ENCODE measurements around the gene CCDC6.
"Not testable (repeated sequence)": the region's sequence is repeated elsewhere in the genome, so short reads cannot be mapped to it uniquely, and the experiment has no call there.

The CCDC6 gene

GRCh38 chr10:59803714-59804113, 102.6 kb downstream of the CCDC6 start:
- intact Hi-C loops (cut with DNase I; ENCODE audit: low total_unique reads) = loop anchor here (10.0 kb wide), 1 partner anchor 169 kb away; no protein-coding TSS in a partner anchor
- peaks cover 0 to 33% (median 6%) of the 10 kb centered on the region in 4 donors for H3K4me1 ChIP-seq
- DNase-seq = no peak
- no peak for TF ChIP-seq CTCF (IDR thresholded peaks at IDR 0.05)
- H3K27ac ChIP-seq = no peak overlapping the region
- H3K4me3 ChIP-seq = no peak overlapping the region
- peaks cover 50 to 64% (median 52%) of the 10 kb centered on the region in 3 donors for H3K36me3 ChIP-seq
- H3K27me3 ChIP-seq = no peaks in the 10 kb centered on the region
- no peaks in the 10 kb centered on the region for H3K9me3 ChIP-seq

- no peak for TF ChIP-seq CTCF (IDR thresholded peaks at IDR 0.05)
- Histone ChIP-seq H3K4me3 (no peak overlapping the region), H3K27me3 (no peaks in the 10 kb centered on the region), H3K36me3 (peaks cover 44 to 59% (median 48%) of the 10 kb centered on the region in 3 donors), H3K9me3 (no peaks in the 10 kb centered on the region), H3K27ac (no peak overlapping the region), H3K4me1 (peaks cover 0 to 15% (median 3%) of the 10 kb centered on the region in 4 donors)
- no peak for DNase-seq
- intact Hi-C loops (cut with DNase I; ENCODE audit: low total_unique reads) = loop anchor here (10.0 kb wide), 1 partner anchor 166 kb away; no protein-coding TSS in a partner anchor
These were observed 105.2 kb downstream of the CCDC6 start for GRCh38 chr10:59801171-59801570.

GRCh38 chr10:59799421-59799820, 106.9 kb downstream of the CCDC6 start:
- H3K4me1 ChIP-seq = peaks cover 0 to 15% (median 3%) of the 10 kb centered on the region in 4 donors
- intact Hi-C loops (cut with DNase I; ENCODE audit: low total_unique reads) = no loop called here

GRCh38 chr10:59793919-59794318, 112.4 kb downstream of the CCDC6 start:
- Histone ChIP-seq H3K4me1 (peaks cover 0 to under 1% (median 0%) of the 10 kb centered on the region in 4 donors), H3K9me3 (no peaks in the 10 kb centered on the region), H3K4me3 (no peak overlapping the region), H3K27me3 (no peaks in the 10 kb centered on the region), H3K27ac (no peak overlapping the region), H3K36me3 (peaks cover 53 to 69% (median 56%) of the 10 kb centered on the region in 3 donors)
- intact Hi-C loops (cut with DNase I; ENCODE audit: low total_unique reads) = no loop called here
- no peak for DNase-seq
- no peak for TF ChIP-seq CTCF (IDR thresholded peaks at IDR 0.05)

More at GRCh38 chr10:59799421-59799820, 106.9 kb downstream of the CCDC6 start:
- no peak overlapping the region for H3K4me3 ChIP-seq
- peaks cover 36 to 56% (median 43%) of the 10 kb centered on the region in 3 donors for H3K36me3 ChIP-seq
- no peaks in the 10 kb centered on the region for H3K9me3 ChIP-seq
- H3K27ac ChIP-seq = no peak overlapping the region
- TF ChIP-seq CTCF (IDR thresholded peaks at IDR 0.05) = no peak
- H3K27me3 ChIP-seq = no peaks in the 10 kb centered on the region
- DNase-seq = no peak

- intact Hi-C loops (cut with DNase I; ENCODE audit: low total_unique reads) = no loop called here
- Histone ChIP-seq H3K4me3 (no peak overlapping the region), H3K9me3 (no peaks in the 10 kb centered on the region), H3K4me1 (no peaks in the 10 kb centered on the region), H3K27ac (no peak overlapping the region), H3K27me3 (no peaks in the 10 kb centered on the region), H3K36me3 (peaks cover 56 to 77% (median 57%) of the 10 kb centered on the region in 3 donors)
- TF ChIP-seq CTCF (IDR thresholded peaks at IDR 0.05) = no peak
- no peak for DNase-seq
These were observed 113.5 kb downstream of the CCDC6 start for GRCh38 chr10:59792812-59793211.

- TF ChIP-seq CTCF (IDR thresholded peaks at IDR 0.05) = no peak
- intact Hi-C loops (cut with DNase I; ENCODE audit: low total_unique reads) = no loop called here
These were observed 114.8 kb downstream of the CCDC6 start for GRCh38 chr10:59791601-59792000.

GRCh38 chr10:59790080-59790479, 116.3 kb downstream of the CCDC6 start:
- H3K36me3 ChIP-seq = peaks cover 40 to 59% (median 41%) of the 10 kb centered on the region in 3 donors
- H3K4me3 ChIP-seq; H3K9me3 ChIP-seq; DNase-seq; intact Hi-C loops (cut with DNase I; ENCODE audit: low total_unique reads); H3K27ac ChIP-seq; H3K27me3 ChIP-seq; H3K4me1 ChIP-seq: not testable (repeated sequence)

More at GRCh38 chr10:59791601-59792000, 114.8 kb downstream of the CCDC6 start:
- Histone ChIP-seq H3K36me3 (peaks cover 50 to 72% (median 50%) of the 10 kb centered on the region in 3 donors), H3K27me3 (no peaks in the 10 kb centered on the region), H3K4me3 (no peak overlapping the region), H3K4me1 (no peaks in the 10 kb centered on the region), H3K9me3 (no peaks in the 10 kb centered on the region), H3K27ac (no peak overlapping the region)
- no peak for DNase-seq

GRCh38 chr10:59788914-59789313, 117.4 kb downstream of the CCDC6 start:
- H3K4me3 ChIP-seq; DNase-seq; H3K9me3 ChIP-seq; intact Hi-C loops (cut with DNase I; ENCODE audit: low total_unique reads); H3K27me3 ChIP-seq; H3K27ac ChIP-seq; H3K4me1 ChIP-seq: not testable (repeated sequence)
- peaks cover 31 to 50% (median 32%) of the 10 kb centered on the region in 3 donors for H3K36me3 ChIP-seq
